Islet of Langerhans (tissue), 1 donor: Measurements from ENCODE around the gene EXOC3.
"Not testable (repeated sequence)": the region's sequence is repeated elsewhere in the genome, so short reads cannot be mapped to it uniquely, and the experiment has no call there.

Source experiments
- FAIRE-seq: peaks from one replicate; lab custom pipeline; 2011; peaks lifted over from hg19 to GRCh38; lab: Jason Lieb, UNC

Gene EXOC3

DNA sequence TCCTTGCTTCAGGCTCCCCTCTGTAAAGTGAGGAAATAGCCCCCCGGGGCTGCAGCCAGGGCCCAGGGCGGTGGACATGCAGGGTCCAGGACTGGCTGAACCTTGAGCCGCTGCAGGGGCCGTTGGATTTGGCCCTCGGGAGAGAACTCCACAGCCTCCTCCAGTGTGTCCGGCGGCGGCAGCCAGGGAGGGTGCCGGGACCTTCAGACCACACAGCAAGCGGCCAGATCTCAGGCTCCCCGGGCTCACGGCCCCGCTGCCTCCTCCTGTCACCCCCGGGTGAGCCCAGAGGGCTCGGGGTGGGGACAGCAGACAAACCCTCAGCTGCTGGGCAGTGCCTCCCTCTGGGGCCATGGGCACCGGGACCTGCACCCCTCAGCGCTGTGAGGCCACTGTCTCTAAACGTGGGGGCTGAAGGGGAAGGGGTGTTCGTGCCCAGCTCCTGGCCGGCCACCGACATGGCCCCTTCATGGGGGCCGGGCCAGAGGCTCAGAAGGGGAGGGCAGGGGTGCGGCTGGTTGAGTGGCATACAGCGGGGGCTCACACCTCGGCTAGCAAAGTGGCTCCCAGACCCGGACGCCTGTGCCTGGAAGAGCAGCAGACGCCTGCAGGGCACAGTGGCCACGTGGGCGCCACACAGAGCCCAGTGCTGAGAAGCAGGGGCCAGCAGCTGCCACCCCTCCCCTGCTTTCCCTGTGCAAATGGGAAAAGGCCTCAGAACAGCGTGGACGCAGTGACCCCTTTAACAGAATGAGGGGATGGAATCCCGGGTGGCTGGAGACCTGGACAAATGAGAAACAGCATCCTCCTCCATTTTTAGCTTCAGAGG, 61.6 kb downstream of the EXOC3 start:
- FAIRE-seq = no peak

DNA sequence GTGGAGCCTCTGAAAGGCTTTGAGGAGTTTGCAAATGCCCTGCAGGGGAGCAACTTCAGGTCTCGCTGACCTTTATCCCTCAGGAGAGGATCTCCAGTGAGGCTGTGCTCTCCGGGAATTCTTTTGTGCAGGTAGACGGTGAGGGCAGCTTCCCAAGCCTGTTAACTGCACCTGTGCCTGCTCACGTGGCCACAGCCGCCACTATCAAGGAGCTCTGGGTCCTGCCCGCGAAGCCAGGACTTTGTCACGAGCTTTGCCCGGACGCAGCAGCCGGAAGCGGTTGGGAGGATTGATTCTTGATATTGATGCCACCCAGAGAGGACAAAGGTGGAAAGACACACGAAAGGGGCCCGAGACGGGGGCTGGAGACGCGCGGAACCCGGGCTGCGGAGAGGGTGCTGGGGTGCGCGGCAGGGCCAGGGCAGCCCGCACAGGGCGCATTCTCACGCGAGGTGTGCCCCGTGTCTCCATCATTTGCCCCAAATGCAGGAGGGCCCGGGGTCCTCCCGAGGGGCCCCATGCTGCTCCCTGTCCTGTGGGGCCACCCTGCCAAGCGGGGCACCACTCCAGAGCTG, 63.1 kb downstream of the EXOC3 start:
- no peak for FAIRE-seq

DNA sequence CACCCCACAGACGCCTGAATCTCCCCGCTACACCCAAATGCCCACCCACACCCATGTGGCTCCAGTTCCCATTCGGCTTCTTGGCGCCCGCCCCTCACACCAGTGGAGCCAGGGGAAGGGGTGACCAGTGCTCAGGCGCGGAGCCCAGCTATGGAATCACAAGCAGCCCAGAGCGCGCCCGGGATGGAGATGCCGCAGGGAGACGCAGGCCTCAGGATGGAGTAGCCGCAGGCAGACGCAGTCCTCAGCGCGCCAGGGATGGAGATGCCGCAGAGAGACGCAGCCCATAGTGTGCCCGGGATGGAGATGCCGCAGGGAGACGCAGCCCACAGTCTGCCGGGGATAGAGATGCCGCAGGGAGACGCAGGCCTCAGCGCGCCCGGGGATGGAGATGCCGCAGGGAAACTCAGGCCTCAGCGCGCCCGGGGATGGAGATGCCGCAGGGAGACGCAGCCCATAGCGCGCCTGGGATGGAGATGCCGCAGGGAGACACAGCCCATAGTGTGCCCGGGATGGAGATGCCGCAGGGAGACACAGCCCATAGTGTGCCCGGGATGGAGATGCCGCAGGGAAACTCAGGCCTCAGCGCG, 65.1 kb downstream of the EXOC3 start:
- FAIRE-seq = not testable (repeated sequence)

DNA sequence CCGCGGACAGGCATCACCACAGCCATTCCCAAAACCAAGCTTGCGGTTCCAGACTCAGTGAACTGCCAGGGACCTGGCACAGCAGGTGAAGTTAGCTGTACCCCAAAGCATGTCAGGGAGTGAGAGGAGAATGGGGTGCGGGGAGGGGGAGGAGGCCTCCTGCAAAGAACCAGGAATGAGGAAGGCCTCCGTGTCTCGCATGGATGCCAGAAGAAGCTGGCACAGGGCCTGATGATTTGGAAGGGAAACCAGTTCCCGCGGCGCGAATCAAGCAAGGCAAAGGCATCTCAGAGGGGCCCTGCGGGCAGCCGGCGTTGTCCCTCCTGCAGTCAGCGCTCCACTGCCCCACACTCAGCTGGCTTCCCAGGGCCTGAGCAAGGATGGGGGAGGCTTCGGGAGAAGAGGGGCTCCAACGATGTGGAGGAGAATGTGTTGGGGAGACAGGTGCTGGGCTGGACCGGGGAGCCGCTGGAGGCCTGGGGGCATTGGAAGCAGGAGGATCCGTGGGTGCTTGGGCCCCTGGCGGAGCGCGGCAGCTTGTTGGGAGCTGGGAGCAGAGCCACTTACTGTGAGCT, 66.7 kb downstream of the EXOC3 start:
- no peak for FAIRE-seq

DNA sequence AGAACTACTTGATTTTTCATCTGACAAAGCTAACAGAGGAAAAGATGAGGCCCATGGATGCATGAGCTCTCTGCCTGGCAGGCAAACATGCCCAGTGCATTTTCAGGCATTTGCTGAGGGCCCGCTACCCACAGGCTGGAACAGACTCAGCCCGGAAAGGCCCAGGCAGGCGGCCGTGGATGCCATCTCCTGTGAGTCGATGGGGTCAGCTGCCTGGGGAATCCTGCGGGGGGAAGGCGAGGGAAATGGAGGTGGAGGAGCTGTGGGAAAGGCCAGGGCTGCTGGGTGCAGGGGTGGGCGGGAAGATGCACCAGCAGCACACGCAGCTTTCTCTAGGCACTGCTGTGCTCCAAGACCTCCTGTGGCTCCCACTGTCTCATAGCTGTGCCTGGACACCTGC, 67.5 kb downstream of the EXOC3 start:
- FAIRE-seq = no peak

DNA sequence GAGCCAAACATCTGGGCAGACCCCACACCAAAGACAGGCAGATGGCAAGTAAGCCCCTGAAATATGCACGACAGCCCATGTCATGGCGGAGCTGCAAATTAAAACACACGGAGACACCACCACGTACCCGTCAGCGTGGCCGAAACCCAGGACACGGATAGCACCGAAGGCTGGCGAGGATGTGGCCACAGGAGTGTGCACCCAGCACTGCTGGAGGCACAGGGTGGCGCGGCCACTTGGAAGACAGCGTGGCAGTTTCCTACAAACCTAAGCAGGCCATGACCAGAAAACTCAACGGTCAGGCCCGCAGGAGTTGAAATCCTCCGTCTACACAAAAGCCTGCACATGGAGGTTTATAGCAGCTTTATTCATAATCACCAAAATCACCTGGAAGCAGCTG, 68.5 kb downstream of the EXOC3 start:
- FAIRE-seq = no peak

DNA sequence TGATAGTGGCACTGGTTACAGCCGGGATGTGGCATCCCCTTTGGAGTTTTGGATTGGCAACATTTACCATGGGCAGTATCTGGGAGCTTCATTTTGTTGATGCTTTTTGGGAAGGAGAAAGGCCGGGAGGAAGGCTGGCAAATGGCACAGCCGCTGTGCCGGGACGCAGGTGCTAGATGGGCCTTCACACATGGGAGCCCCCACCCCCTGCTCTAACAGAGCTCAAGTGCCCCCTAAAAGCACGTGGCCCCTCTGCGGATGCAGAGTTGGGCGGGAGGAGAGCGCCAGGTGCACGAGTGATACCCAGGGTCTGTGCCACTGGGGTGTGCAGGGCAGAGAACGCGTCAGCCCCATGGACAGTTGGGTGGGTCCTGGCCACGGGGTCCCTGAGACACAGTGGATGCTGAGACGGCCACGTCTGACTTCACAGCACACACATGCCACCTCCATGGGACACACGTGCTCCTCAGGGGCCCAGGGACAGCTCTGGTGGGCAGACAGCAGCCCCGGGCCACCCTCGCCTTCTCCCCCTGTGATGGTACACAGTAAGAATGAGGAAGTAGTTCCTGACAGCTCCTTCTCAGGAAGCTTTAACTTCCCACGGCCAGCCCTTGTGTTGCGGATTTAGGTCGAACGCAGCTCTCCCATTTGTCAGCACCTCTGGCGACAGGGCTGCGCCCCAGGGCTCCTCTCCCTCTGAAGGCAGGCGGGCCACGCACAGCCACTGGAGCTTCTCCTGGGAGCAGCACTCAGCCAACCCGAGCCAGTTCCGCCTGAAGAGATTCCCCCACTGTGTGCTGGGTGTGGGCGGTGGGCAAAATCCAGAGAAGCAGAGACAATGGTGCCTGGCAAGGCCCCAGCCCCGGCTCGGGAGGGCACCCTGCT, 70.5 kb downstream of the EXOC3 start:
- FAIRE-seq = no peak

DNA sequence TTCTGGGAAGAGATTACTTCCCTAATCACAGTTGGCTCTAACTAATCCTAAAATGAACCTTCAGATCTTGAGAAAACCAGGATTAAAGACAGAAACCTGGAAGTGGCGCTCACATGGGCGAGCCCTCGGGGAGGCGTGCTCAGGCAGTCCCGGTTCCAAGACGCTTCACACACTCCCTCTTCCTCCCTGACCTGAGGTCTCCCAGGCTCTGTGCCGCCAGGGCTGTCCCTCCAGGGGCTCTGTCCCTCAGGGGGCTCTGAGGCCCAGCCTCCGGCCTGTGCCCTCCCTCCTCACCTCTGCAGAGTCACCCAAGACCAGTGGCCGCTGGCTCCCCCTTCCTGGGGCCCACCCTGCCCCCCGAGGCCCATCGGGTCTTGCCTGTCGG, 71.1 kb downstream of the EXOC3 start:
- no peak for FAIRE-seq

DNA sequence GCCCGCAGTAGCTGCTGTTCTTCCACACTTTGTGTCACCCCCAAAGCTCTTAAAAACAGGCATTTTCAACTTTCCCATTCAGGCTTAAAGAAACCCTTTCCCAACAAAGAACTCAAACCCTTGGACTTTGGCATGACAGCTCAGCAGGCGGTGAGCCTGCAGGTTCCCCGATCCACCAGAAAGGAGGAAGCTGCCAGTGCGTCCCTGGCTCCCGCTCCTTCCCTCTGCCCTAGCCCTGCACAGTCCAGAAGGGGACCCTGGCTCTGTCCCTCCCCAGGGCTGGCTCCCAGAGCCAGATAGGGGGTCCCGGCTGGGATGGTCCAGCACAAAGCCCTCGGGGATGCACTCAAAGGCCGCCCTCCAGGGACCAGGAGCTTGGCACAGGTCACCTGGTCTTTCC, 71.7 kb downstream of the EXOC3 start:
- FAIRE-seq = no peak

DNA sequence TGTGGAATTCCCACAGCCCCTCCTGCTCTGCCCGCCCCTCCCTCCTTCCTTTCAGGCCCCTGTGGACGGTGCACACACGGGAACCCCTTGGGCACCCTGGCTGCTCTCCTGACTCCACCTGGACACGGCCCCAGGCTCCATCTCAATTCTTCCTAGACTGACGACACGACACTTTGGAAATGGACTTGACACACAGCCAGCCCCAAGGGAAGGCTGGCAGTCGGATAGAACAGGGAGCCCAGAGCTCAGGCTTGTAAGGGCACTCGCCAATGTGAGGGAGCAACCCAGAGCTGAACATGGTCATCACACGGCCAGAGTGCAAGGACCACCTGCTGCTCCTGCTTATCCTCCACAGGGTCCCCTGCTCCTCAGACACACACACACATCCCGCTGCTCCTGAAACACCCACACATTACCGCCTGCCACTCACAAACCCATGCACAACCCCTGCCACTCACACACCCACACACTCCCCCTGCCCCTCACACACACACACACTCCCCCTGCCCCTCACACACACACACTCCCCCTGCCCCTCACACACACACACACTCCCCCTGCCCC, 72.4 kb downstream of the EXOC3 start:
- no peak for FAIRE-seq

DNA sequence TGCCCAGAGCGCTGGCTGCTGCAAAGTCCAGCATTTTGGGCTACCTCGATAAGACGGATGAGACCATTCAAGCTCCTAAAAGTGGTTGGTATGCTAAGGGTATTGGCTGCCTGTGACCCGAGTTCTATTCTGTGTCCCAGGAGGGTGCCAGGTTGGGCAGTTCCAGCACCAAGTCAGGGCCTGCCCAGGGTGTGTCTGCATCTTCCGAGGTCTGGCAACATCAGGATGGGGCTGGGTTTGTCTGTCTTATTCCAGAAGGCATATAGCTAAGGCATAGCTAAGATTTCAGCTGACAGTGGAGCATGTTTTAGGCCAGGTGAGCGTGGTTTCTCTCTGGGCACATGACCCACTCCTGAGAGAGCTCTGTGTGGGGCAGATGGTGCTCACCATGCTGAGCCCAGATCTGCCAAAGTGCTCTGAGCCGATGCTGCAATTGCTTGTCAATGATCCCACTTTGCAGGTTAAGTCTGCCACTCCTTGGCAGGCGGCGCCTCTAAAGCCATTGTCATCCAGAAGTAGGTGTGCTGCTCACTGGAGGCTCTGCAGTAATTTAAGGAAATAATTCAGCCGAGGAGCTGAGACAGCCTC, 73.5 kb downstream of the EXOC3 start:
- FAIRE-seq = no peak
